Fibroblast of lung (primary cell): Measurements from ENCODE around the gene ARHGAP42. TPM values are rescaled to one million over a fixed set of nuclear protein-coding genes. Genes with fewer than 3 reads are reported as not detected.

Experiments
- DNase-seq, 2 donors: peaks; one replicate each; pipeline versions ENCODE4 v3.0.0 to v3.0.0-alpha.2; 2010; ENCODE audit warnings: low read depth in 2 of 2
- H2AFZ ChIP-seq: 2 replicates; pipeline ENCODE4 v1.5.1; 2012; ENCODE audit warnings: low read length, control low read depth, inconsistent platforms
- H3K27ac ChIP-seq: 2 replicates; pipeline ENCODE4 v1.5.1; 2011; ENCODE audit warnings: low read length, control low read depth; ENCODE audit not compliant: insufficient read depth
- H3K27me3 ChIP-seq: 2 replicates; pipeline ENCODE4 v1.5.1; 2011; ENCODE audit warnings: mild to moderate bottlenecking, low read length; ENCODE audit not compliant: control insufficient read depth, insufficient read depth
- H3K36me3 ChIP-seq: 2 replicates; pipeline ENCODE4 v1.5.1; 2011; ENCODE audit warnings: low read length; ENCODE audit not compliant: control insufficient read depth, insufficient read depth
- H3K4me1 ChIP-seq: 2 replicates; pipeline ENCODE4 v1.5.1; 2011; ENCODE audit warnings: low read length; ENCODE audit not compliant: control insufficient read depth, insufficient read depth; ENCODE audit errors: extremely low read depth
- H3K4me2 ChIP-seq: 2 replicates; pipeline ENCODE4 v1.5.1; 2011; ENCODE audit warnings: low read length, control low read depth; ENCODE audit not compliant: insufficient read depth; ENCODE audit errors: extremely low read depth
- H3K4me3 ChIP-seq, 4 experiments: fragments of 200-600 bp in 1 of 4; sonication (generic) in 1 of 4; replicated peaks in 1 of 4; 2 replicates each; pipeline ENCODE4 v1.5.1; 2011 to 2016; ENCODE audit warnings: low read length in 4 of 4, low read depth in 3 of 4, mild to moderate bottlenecking in 3 of 4, control low read depth in 2 of 4, inconsistent platforms in 1 of 4, mixed read lengths in 1 of 4; ENCODE audit not compliant: insufficient read depth in 1 of 4; ENCODE audit errors: control extremely low read depth in 1 of 4
- H3K79me2 ChIP-seq: 2 replicates; pipeline ENCODE4 v1.5.1; 2012; ENCODE audit warnings: mild to moderate bottlenecking, low read length, inconsistent platforms; ENCODE audit not compliant: control insufficient read depth, insufficient read depth
- H3K9ac ChIP-seq: 2 replicates; pipeline ENCODE4 v1.5.1; 2011; ENCODE audit warnings: mild to moderate bottlenecking, low read length, control low read depth; ENCODE audit not compliant: insufficient read depth
- H3K9me3 ChIP-seq: 2 replicates; pipeline ENCODE4 v1.5.1; 2012; ENCODE audit warnings: low read depth, low read length; ENCODE audit not compliant: control insufficient read depth, insufficient read depth
- H4K20me1 ChIP-seq: 2 replicates; pipeline ENCODE4 v1.5.1; 2011; ENCODE audit warnings: low read length; ENCODE audit not compliant: control insufficient read depth, insufficient read depth; ENCODE audit errors: extremely low read depth
- CTCF ChIP-seq, 2 donors: IDR thresholded peaks in 1 of 2; conservative IDR thresholded peaks in 1 of 2; 1 replicate in 1 of 2; 2 replicates in 1 of 2; pipeline ENCODE4 v1.5.1; 2011 to 2012; ENCODE audit warnings: low read length in 2 of 2, control low read depth in 1 of 2, inconsistent platforms in 1 of 2, low read depth in 1 of 2, mild to moderate bottlenecking in 1 of 2
- EZH2 ChIP-seq: IDR thresholded peaks from 2 replicates; pipeline ENCODE4 v1.5.1; 2012; ENCODE audit warnings: low read length, control low read depth, mild to moderate bottlenecking; ENCODE audit errors: missing control alignments
- polyA plus RNA-seq, 2 donors: library from polyadenylated mRNA; depleted of rRNA in 1 of 2; stranded (reverse) in 1 of 2; unstranded in 1 of 2; fragments of >200 nt; gene quantifications; 2 replicates each; pipeline ENCODE4 v1.2.1, GENCODE V29; 2011 to 2012; ENCODE audit warnings: missing spikeins in 1 of 2
- total RNA-seq: library from RNA; depleted of rRNA; stranded (reverse); fragments of >200 nt; gene quantifications from 2 replicates; pipeline ENCODE4 v1.2.1, GENCODE V29; 2014

Gene ARHGAP42
- total and polyA plus RNA-seq, 2 donors (not counting 1 experiment from before 2014, with no cell fraction given), result 8.0 to 13.4 TPM

- H3K79me2 ChIP-seq, result no peaks in the 10 kb centered on the region
- H3K4me2 ChIP-seq, result no peak overlapping the region
Observed at GRCh38 chr11:100833276-100833675, 146.2 kb downstream of the ARHGAP42 start.

GRCh38 chr11:100835854-100836253, 148.8 kb downstream of the ARHGAP42 start:
- no peaks in the 10 kb centered on the region for H3K9me3 ChIP-seq
- no peak for DNase-seq
- no peaks in the 10 kb centered on the region for H3K79me2 ChIP-seq
- TF ChIP-seq EZH2 (no peak), CTCF (conservative IDR thresholded peaks at IDR 0.05 in 1 of 2, IDR thresholded peaks at IDR 0.05 in 1 of 2; ENCODE audit: low read depth in 1 of 2, low read length in 2 of 2) (no peak)
- H3K27ac ChIP-seq, result no peak overlapping the region
- H3K9ac ChIP-seq, result no peak overlapping the region
- H3K4me1 ChIP-seq, result peaks cover 9% of the 10 kb centered on the region
- H3K4me2 ChIP-seq, result no peak overlapping the region
- H4K20me1 ChIP-seq, result no peaks in the 10 kb centered on the region
- no peak overlapping the region for H3K4me3 ChIP-seq
- no peaks in the 10 kb centered on the region for H3K36me3 ChIP-seq
- H2AFZ ChIP-seq, result no peak overlapping the region
- no peaks in the 10 kb centered on the region for H3K27me3 ChIP-seq

More at GRCh38 chr11:100833276-100833675, 146.2 kb downstream of the ARHGAP42 start:
- Histone ChIP-seq H3K36me3 (no peaks in the 10 kb centered on the region), H3K27ac (no peak overlapping the region), H3K4me3 (no peak overlapping the region), H3K27me3 (no peaks in the 10 kb centered on the region), H4K20me1 (no peaks in the 10 kb centered on the region), H3K9ac (no peak overlapping the region), H3K4me1 (peaks cover 15% of the 10 kb centered on the region), H2AFZ (no peak overlapping the region), H3K9me3 (no peaks in the 10 kb centered on the region)
- no peak for TF ChIP-seq CTCF (conservative IDR thresholded peaks at IDR 0.05 in 1 of 2, IDR thresholded peaks at IDR 0.05 in 1 of 2; ENCODE audit: low read depth in 1 of 2, low read length in 2 of 2)
- TF ChIP-seq EZH2, result no peak
- DNase-seq, result no peak

- no peaks in the 10 kb centered on the region for H3K79me2 ChIP-seq
- no peak overlapping the region for H3K4me2 ChIP-seq
- no peak for TF ChIP-seq CTCF (conservative IDR thresholded peaks at IDR 0.05 in 1 of 2, IDR thresholded peaks at IDR 0.05 in 1 of 2; ENCODE audit: low read depth in 1 of 2, low read length in 2 of 2)
- TF ChIP-seq EZH2, result no peak
- H3K4me1 ChIP-seq, result no peaks in the 10 kb centered on the region
- H3K9ac ChIP-seq, result no peak overlapping the region
- H3K36me3 ChIP-seq, result no peaks in the 10 kb centered on the region
- H3K27ac ChIP-seq, result no peak overlapping the region
- no peak for DNase-seq
- H3K27me3 ChIP-seq, result no peaks in the 10 kb centered on the region
- no peaks in the 10 kb centered on the region for H4K20me1 ChIP-seq
- H3K4me3 ChIP-seq, result no peak overlapping the region
- H3K9me3 ChIP-seq, result no peaks in the 10 kb centered on the region
- H2AFZ ChIP-seq, result no peak overlapping the region
Observed at GRCh38 chr11:100837311-100837710, 150.2 kb downstream of the ARHGAP42 start.
